Endodermal cell (in vitro differentiated cells): Measurements from ENCODE around the gene GSAP. TPM values are rescaled to one million over a fixed set of nuclear protein-coding genes. Genes with fewer than 3 reads are reported as not detected.
A peak's percentile ranks its signal among the peaks of the same experiment; 100 is the strongest.
"Not testable (repeated sequence)": the region's sequence is repeated elsewhere in the genome, so short reads cannot be mapped to it uniquely, and the experiment has no call there.

Source experiments
- DNase-seq: peaks from one replicate; pipeline ENCODE4 v3.0.0-alpha.2; 2017
- H3K27ac ChIP-seq: 2 replicates; pipeline ENCODE4 v1.5.1; 2013; ENCODE audit warnings: mild to moderate bottlenecking, low read depth, low read length, moderate library complexity
- H3K27me3 ChIP-seq: 2 replicates; pipeline ENCODE4 v1.6.1; 2013; ENCODE audit warnings: mild to moderate bottlenecking, low read length, moderate library complexity; ENCODE audit not compliant: insufficient read depth, control insufficient read depth, poor library complexity, severe bottlenecking
- H3K36me3 ChIP-seq: 2 replicates; pipeline ENCODE4 v1.7.0; 2013; ENCODE audit warnings: mild to moderate bottlenecking, low read length, moderate library complexity; ENCODE audit not compliant: control insufficient read depth, insufficient read depth
- H3K4me1 ChIP-seq: one replicate; pipeline ENCODE4 v1.7.0; 2013; ENCODE audit warnings: low read length; ENCODE audit not compliant: control insufficient read depth, insufficient read depth
- H3K4me3 ChIP-seq: 2 replicates; pipeline ENCODE4 v1.5.1; 2013; ENCODE audit warnings: mild to moderate bottlenecking, low read length, moderate library complexity
- H3K9ac ChIP-seq: 2 replicates; pipeline ENCODE4 v1.6.1; 2013; ENCODE audit warnings: mild to moderate bottlenecking, low read length, moderate library complexity; ENCODE audit not compliant: poor library complexity, severe bottlenecking; ENCODE audit errors: extremely low read depth
- H3K9me3 ChIP-seq: 2 replicates; pipeline ENCODE4 v1.6.1; 2013; ENCODE audit warnings: mild to moderate bottlenecking, low read length, moderate library complexity; ENCODE audit not compliant: control insufficient read depth
- H3K27ac Mint-ChIP-seq: 2 replicates; pipeline ENCODE4 v1.8.0; 2020; ENCODE audit warnings: mixed read lengths
- H3K27me3 Mint-ChIP-seq: 2 replicates; pipeline ENCODE4 v1.8.0; 2021; ENCODE audit warnings: mild to moderate bottlenecking, mixed read lengths; ENCODE audit not compliant: insufficient read depth
- H3K36me3 Mint-ChIP-seq: 2 replicates; pipeline ENCODE4 v1.8.0; 2020; ENCODE audit warnings: low read depth, mixed read lengths
- H3K4me1 Mint-ChIP-seq: 2 replicates; pipeline ENCODE4 v1.8.0; 2020; ENCODE audit warnings: mixed read lengths
- H3K4me3 Mint-ChIP-seq: 2 replicates; pipeline ENCODE4 v1.8.0; 2020; ENCODE audit warnings: mild to moderate bottlenecking, moderate library complexity, mixed read lengths
- H3K9me3 Mint-ChIP-seq: 2 replicates; pipeline ENCODE4 v1.8.0; 2020; ENCODE audit warnings: mild to moderate bottlenecking, mixed read lengths
- WGBS, 2 experiments: methylation state at CpG; one replicate each; pipeline versions ENCODE4 v1.1.5 to v1.1.7; 2013; ENCODE audit warnings: missing lambda C conversion rate in 2 of 2, mixed read lengths in 1 of 2; ENCODE audit not compliant: insufficient coverage in 1 of 2, insufficient read length in 1 of 2; 5-methylcytosine and 5-hydroxymethylcytosine counted together
- total RNA-seq, 2 donors: library from RNA; stranded (reverse); fragmentation: NEBNext Ultra II Directional in 1 of 2; extraction: Animal tissue kit (Norgen Biotek cat#: 25700) in 1 of 2; gene quantifications; 2 replicates in 1 of 2; 3 replicates in 1 of 2; pipeline ENCODE4 v1.2.1, GENCODE V29; 2021
- TF ChIP-seq, protein P1 (sequence below): fragments of 200-600 bp; sonication (generic); conservative IDR thresholded peaks from 2 replicates; pipeline ENCODE4 v1.5.0; 2021; ENCODE audit warnings: antibody characterized with exemption, mild to moderate bottlenecking

GSAP gene
- total RNA-seq, 2 donors from 2014 or later: 0.82 to 0.90 TPM

- peaks cover 5% of the 10 kb centered on the region for H3K36me3 Mint-ChIP-seq
- peaks cover 4% of the 10 kb centered on the region for H3K9me3 Mint-ChIP-seq
- H3K9me3 ChIP-seq: peaks cover 18% of the 10 kb centered on the region
- no peaks in the 10 kb centered on the region for H3K4me1 ChIP-seq
- H3K27ac ChIP-seq: no peak overlapping the region
- H3K4me3 Mint-ChIP-seq: no peak overlapping the region
- no peak overlapping the region for H3K9ac ChIP-seq
- H3K36me3 ChIP-seq: no peaks in the 10 kb centered on the region
- DNase-seq: no peak
- no peak overlapping the region for H3K4me3 ChIP-seq
- H3K27me3 Mint-ChIP-seq: no peaks in the 10 kb centered on the region
- no peaks in the 10 kb centered on the region for H3K27me3 ChIP-seq
- TF ChIP-seq, protein P1, sequence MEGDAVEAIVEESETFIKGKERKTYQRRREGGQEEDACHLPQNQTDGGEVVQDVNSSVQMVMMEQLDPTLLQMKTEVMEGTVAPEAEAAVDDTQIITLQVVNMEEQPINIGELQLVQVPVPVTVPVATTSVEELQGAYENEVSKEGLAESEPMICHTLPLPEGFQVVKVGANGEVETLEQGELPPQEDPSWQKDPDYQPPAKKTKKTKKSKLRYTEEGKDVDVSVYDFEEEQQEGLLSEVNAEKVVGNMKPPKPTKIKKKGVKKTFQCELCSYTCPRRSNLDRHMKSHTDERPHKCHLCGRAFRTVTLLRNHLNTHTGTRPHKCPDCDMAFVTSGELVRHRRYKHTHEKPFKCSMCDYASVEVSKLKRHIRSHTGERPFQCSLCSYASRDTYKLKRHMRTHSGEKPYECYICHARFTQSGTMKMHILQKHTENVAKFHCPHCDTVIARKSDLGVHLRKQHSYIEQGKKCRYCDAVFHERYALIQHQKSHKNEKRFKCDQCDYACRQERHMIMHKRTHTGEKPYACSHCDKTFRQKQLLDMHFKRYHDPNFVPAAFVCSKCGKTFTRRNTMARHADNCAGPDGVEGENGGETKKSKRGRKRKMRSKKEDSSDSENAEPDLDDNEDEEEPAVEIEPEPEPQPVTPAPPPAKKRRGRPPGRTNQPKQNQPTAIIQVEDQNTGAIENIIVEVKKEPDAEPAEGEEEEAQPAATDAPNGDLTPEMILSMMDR: no peak
- peaks cover 15% of the 10 kb centered on the region for H3K4me1 Mint-ChIP-seq
- no peak overlapping the region for H3K27ac Mint-ChIP-seq
Measured at GRCh38 chr7:77335581-77335980, 80.6 kb downstream of the GSAP start.

DNA sequence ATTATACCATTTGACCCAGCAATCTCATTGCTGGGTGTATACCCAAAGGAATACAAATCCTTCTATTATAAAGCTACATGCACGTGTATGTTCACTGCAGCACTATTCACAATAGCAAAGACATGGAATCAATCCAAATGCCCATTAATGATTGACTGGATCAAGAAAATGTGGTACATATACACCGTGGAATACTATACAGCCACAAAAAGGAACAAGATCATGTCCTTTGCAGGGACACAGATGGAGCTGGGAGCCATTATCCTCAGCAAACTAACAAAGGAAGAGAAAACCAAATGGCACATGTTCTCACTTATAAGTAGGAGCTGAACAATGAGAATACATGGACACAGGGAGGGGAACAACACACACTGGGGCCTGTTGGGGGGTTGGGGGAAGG lies 82.1 kb downstream of the GSAP start:
- not testable (repeated sequence) for DNase-seq, H3K9ac ChIP-seq, H3K9me3 Mint-ChIP-seq, H3K4me1 ChIP-seq, H3K36me3 ChIP-seq, H3K27ac ChIP-seq, H3K27me3 ChIP-seq, H3K27ac Mint-ChIP-seq, H3K36me3 Mint-ChIP-seq, H3K9me3 ChIP-seq, H3K4me3 Mint-ChIP-seq, H3K27me3 Mint-ChIP-seq, H3K4me3 ChIP-seq
- H3K4me1 Mint-ChIP-seq: peaks cover 10% of the 10 kb centered on the region
- 90 to 93% methylated on average over 2 of the region's 2 CpGs for WGBS, 2 experiments

DNA sequence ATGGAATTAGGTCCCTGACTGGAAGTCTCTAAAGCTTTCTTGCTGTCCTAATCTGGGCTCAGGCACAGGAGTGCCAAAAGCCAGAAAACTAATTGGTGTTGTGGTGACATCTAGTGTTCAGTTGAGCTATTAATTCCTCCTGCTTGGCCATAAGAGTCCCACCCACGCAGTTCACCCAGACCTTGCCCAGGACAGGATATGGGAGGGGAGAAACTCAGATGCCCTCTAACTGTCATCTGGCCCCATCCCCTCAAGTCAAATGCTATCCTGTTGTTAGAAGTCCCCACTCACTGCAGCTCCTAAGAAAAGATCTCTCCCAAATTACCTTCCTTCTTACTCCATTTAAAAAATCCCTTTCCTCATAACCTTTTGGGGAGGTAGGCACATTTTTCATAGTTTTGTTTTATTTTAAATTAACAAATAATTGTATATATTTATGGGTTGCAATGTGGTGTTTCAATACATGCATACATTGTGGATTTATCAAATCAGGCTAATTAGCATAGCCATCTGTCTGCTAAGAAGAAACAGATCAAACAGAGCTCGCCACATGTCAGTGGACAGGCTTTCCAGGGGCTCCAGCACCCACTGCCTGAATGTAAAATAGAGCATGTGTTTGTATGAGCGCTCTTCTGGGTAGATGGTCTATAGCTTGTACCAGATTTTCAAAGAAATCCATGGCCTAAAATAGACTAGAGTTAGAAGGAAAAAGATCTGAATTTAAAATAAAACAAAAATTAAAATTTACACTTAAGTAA lies 84.0 kb downstream of the GSAP start:
- Histone ChIP-seq H3K4me1 (no peaks in the 10 kb centered on the region), H3K27ac (no peak overlapping the region), H3K9ac (no peak overlapping the region), H3K36me3 (no peaks in the 10 kb centered on the region), H3K27me3 (no peaks in the 10 kb centered on the region), H3K9me3 (no peaks in the 10 kb centered on the region), H3K4me3 (no peak overlapping the region)
- peaks cover 8% of the 10 kb centered on the region for H3K4me1 Mint-ChIP-seq
- TF ChIP-seq, protein P1: peak; percentile 80
- no peak overlapping the region for H3K4me3 Mint-ChIP-seq
- DNase-seq: peak; percentile 78
- no peaks in the 10 kb centered on the region for H3K9me3 Mint-ChIP-seq
- no peaks in the 10 kb centered on the region for H3K36me3 Mint-ChIP-seq
- H3K27ac Mint-ChIP-seq: no peak overlapping the region
- H3K27me3 Mint-ChIP-seq: no peaks in the 10 kb centered on the region
- WGBS, 2 experiments: 50 to 64% methylated on average over 2 to 3 of the region's 3 CpGs
